GM12878 (cell line): ENCODE measurements around the gene PPP1R18. TPM values are rescaled to one million over a fixed set of nuclear protein-coding genes. Genes with fewer than 3 reads are reported as not detected.
A peak's percentile ranks its signal among the peaks of the same experiment; 100 is the strongest.

Experiments
- BCL11A ChIP-seq: IDR thresholded peaks from 2 replicates; pipeline ENCODE4 v1.6.1; 2011; ENCODE audit warnings: low read depth, low read length
- BCLAF1 ChIP-seq: fragments of 450-650 bp; IDR thresholded peaks from 2 replicates; pipeline ENCODE4 v1.6.1; 2017; ENCODE audit warnings: antibody characterized with exemption, mild to moderate bottlenecking, moderate library complexity
- CBFB ChIP-seq: IDR thresholded peaks from 2 replicates; pipeline ENCODE4 v1.6.1; 2016; ENCODE audit warnings: antibody characterized with exemption, low read depth
- EED ChIP-seq: sonication (generic); IDR thresholded peaks from 2 replicates; pipeline ENCODE4 v1.6.1; 2016; ENCODE audit warnings: antibody characterized with exemption, low read depth
- FOS ChIP-seq: IDR thresholded peaks from 3 replicates; pipeline ENCODE4 v1.6.1; 2011; ENCODE audit warnings: borderline replicate concordance; ENCODE audit not compliant: insufficient read length; ENCODE audit errors: extremely low read depth
- FOXK2 ChIP-seq: fragments of 450-650 bp; IDR thresholded peaks from 2 replicates; pipeline ENCODE4 v1.6.1; 2017; ENCODE audit warnings: mild to moderate bottlenecking, moderate library complexity
- GATAD2B ChIP-seq: fragments of 450-650 bp; conservative IDR thresholded peaks from 2 replicates; pipeline ENCODE4 v1.6.1; 2017; ENCODE audit warnings: low read depth, mild to moderate bottlenecking, moderate library complexity
- HDAC2 ChIP-seq: fragments of 200-600 bp; sonication (generic); IDR thresholded peaks from 2 replicates; pipeline ENCODE4 v1.6.1; 2017
- IKZF1 ChIP-seq: fragments of 450-650 bp; conservative IDR thresholded peaks from 2 replicates; pipeline ENCODE4 v1.6.1; 2017; ENCODE audit warnings: antibody characterized with exemption, mild to moderate bottlenecking
- IKZF2 ChIP-seq, 2 experiments: fragments of 450-650 bp; IDR thresholded peaks; 2 replicates each; pipeline ENCODE4 v1.6.1; 2017; ENCODE audit warnings: mild to moderate bottlenecking in 2 of 2, moderate library complexity in 2 of 2
- IRF4 ChIP-seq: IDR thresholded peaks from 2 replicates; pipeline ENCODE4 v1.6.1; 2011; ENCODE audit warnings: low read depth, low read length
- IRF5 ChIP-seq: fragments of 450-650 bp; IDR thresholded peaks from 2 replicates; pipeline ENCODE4 v1.6.1; 2017; ENCODE audit warnings: borderline replicate concordance
- JUNB ChIP-seq: IDR thresholded peaks from 2 replicates; pipeline ENCODE4 v1.6.1; 2016; ENCODE audit warnings: antibody characterized with exemption, mild to moderate bottlenecking
- MXI1 ChIP-seq: fragments of 150-350 bp; IDR thresholded peaks from 2 replicates; pipeline ENCODE4 v1.6.1; 2011; ENCODE audit warnings: low read depth, mild to moderate bottlenecking, inconsistent platforms, low read length, improper control_type of control experiment
- NFIC ChIP-seq: IDR thresholded peaks from 2 replicates; pipeline ENCODE4 v1.6.1; 2012; ENCODE audit warnings: low read depth, mild to moderate bottlenecking, inconsistent platforms, low read length, moderate library complexity
- NFYB ChIP-seq: IDR thresholded peaks from 2 replicates; pipeline ENCODE4 v1.6.1; 2011; ENCODE audit warnings: low read depth, mild to moderate bottlenecking, low read length, improper control_type of control experiment, moderate library complexity; ENCODE audit not compliant: insufficient read depth
- PAX5 ChIP-seq: IDR thresholded peaks from 2 replicates; pipeline ENCODE4 v1.6.1; 2011; ENCODE audit warnings: low read depth, low read length, borderline replicate concordance
- RAD21 ChIP-seq: IDR thresholded peaks from 2 replicates; pipeline ENCODE4 v1.6.1; 2011; ENCODE audit warnings: mild to moderate bottlenecking, low read depth, low read length, moderate library complexity; ENCODE audit not compliant: insufficient read depth
- RAD51 ChIP-seq: fragments of 450-650 bp; IDR thresholded peaks from 2 replicates; pipeline ENCODE4 v1.6.1; 2016; ENCODE audit warnings: moderate library complexity, mild to moderate bottlenecking, inconsistent platforms
- RFX5 ChIP-seq: IDR thresholded peaks from 2 replicates; pipeline ENCODE4 v1.6.1; 2011; ENCODE audit warnings: low read depth, low read length, improper control_type of control experiment
- SMC3 ChIP-seq: IDR thresholded peaks from 2 replicates; pipeline ENCODE4 v1.6.1; 2011; ENCODE audit warnings: low read length, improper control_type of control experiment, borderline replicate concordance
- TARDBP ChIP-seq: IDR thresholded peaks from 2 replicates; pipeline ENCODE4 v1.6.1; 2016; ENCODE audit warnings: borderline replicate concordance
- YY1 ChIP-seq: IDR thresholded peaks from 2 replicates; pipeline ENCODE4 v1.6.1; 2011; ENCODE audit warnings: low read depth, mild to moderate bottlenecking, low read length
- ZBTB4 ChIP-seq: fragments of 450-650 bp; formaldehyde crosslinking; IDR thresholded peaks from 2 replicates; pipeline ENCODE4 v1.4.0; 2022; ENCODE audit warnings: mild to moderate bottlenecking, moderate library complexity
- ZNF622 ChIP-seq: fragments of 450-650 bp; IDR thresholded peaks from 2 replicates; pipeline ENCODE4 v1.6.1; 2017; ENCODE audit warnings: mild to moderate bottlenecking, inconsistent platforms
- ZSCAN29 ChIP-seq: fragments of 450-650 bp; IDR thresholded peaks from 2 replicates; pipeline ENCODE4 v1.6.1; 2017; ENCODE audit warnings: mild to moderate bottlenecking, moderate library complexity
- polyA plus RNA-seq, 11 experiments: library from polyadenylated mRNA; depleted of rRNA in 4 of 11; unstranded in 6 of 11; stranded (reverse) in 5 of 11; fragments of >200 nt; fragmentation: Nextera tagmentation in 4 of 11; fragmentation: Illumina TruSeq in 1 of 11; extraction: Ambion mirVana in 4 of 11; extraction: Trizol in 1 of 11; gene quantifications; 1 replicate in 1 of 11; 2 replicates in 10 of 11; pipeline versions ENCODE4 v1.2.1 to v1.2.3, GENCODE V29; 2011 to 2016; ENCODE audit warnings: inconsistent platforms in 2 of 11, missing spikeins in 2 of 11, low read depth in 1 of 11
- total RNA-seq, 4 experiments: library from RNA; depleted of rRNA in 3 of 4; stranded (reverse); fragments of >200 nt in 3 of 4; fragmentation: Illumina TruSeq in 1 of 4; extraction: Trizol in 1 of 4; gene quantifications; 2 replicates each; pipeline versions ENCODE4 v1.2.1 to v1.2.3, GENCODE V29; 2013 to 2021

The PPP1R18 gene
- total and polyA plus RNA-seq, 10 of the 15 experiments (the other 5 are each of a cell fraction or from before 2014, with no cell fraction given), result 21.0 to 119 (median 52.6) TPM

GRCh38 chr6:30722280-30723112, 36.1 kb upstream of the PPP1R18 start (continued):
- no peak for TF ChIP-seq BCLAF1
- TF ChIP-seq ZNF622, result no peak
- no peak for TF ChIP-seq FOS
- TF ChIP-seq NFYB, result no peak
- no peak for TF ChIP-seq RAD51
- TF ChIP-seq ZBTB4 (CRISPR knock-in tag), result no peak
- TF ChIP-seq HDAC2, result no peak
- no peak for TF ChIP-seq BCL11A
- no peak for TF ChIP-seq IRF5
- TF ChIP-seq RAD21, result peak; percentile 86
- TF ChIP-seq RFX5, result no peak
- no peak for TF ChIP-seq FOXK2
- TF ChIP-seq EED, result no peak
- TF ChIP-seq IKZF2 (IDR thresholded peaks at IDR 0.05), result peak; percentile 40 to 50; a peak in 3 of 4 replicates
- TF ChIP-seq PAX5, result no peak
- no peak for TF ChIP-seq CBFB
- TF ChIP-seq ZSCAN29, result no peak
- TF ChIP-seq SMC3, result peak; percentile 92
- TF ChIP-seq JUNB, result no peak
- 0 out of 2 replicates have a peak, but pooled peaks have one; percentile 34 for TF ChIP-seq MXI1
- TF ChIP-seq YY1, result peak; percentile 76
- TF ChIP-seq TARDBP, result no peak
- TF ChIP-seq IRF4, result 0 out of 2 replicates have a peak, but pooled peaks have one; percentile 6
- peak; percentile 44; the same call in 1 of the 2 replicates for TF ChIP-seq GATAD2B
- peak; percentile 64 for TF ChIP-seq IKZF1
- no peak for TF ChIP-seq NFIC
